Panc1 (cell line): ENCODE measurements around the gene GNAI2. TPM values are rescaled to one million over a fixed set of nuclear protein-coding genes. Genes with fewer than 3 reads are reported as not detected.

Experiments
- ATAC-seq: fragments of 200-7000 bp; cut with Tn5 transposase; 2 replicates; pipeline ENCODE4 v1.9.1; 2020; ENCODE audit warnings: mild to moderate bottlenecking, moderate library complexity
- BruUV-seq: library from RNA; stranded (reverse); fragments of 400-500 nt; replicated peaks from 2 replicates; lab custom pipeline; 2021; lab: Mats Ljungman, UMichigan
- CTCF ChIA-PET: fragments of 300-600 bp; sonication (Branson Sonifier 250); formaldehyde crosslinking; loops from one replicate; lab custom pipeline; 2022; ENCODE audit warnings: antibody characterized with exemption; lab: Charles Lee
- POLR2A ChIA-PET: fragments of 300-600 bp; sonication (Branson Sonifier 250); formaldehyde crosslinking; loops from one replicate; lab custom pipeline; 2022; ENCODE audit warnings: antibody characterized with exemption; lab: Charles Lee
- DNase-seq: peaks from one replicate; pipeline ENCODE4 v3.0.0-alpha.2; 2010; ENCODE audit warnings: low read depth, low spot score
- H3K27ac ChIP-seq: 2 replicates; pipeline ENCODE4 v1.5.1; 2011; ENCODE audit warnings: mild to moderate bottlenecking, low read length, inconsistent platforms
- H3K27me3 ChIP-seq: fragments of 200-500 bp; sonication (Bioruptor generic); 2 replicates; pipeline ENCODE4 v1.6.0; 2014; ENCODE audit warnings: low read length, inconsistent platforms; ENCODE audit not compliant: control insufficient read depth, insufficient read depth
- H3K36me3 ChIP-seq: fragments of 200-500 bp; sonication (Bioruptor generic); 2 replicates; pipeline ENCODE4 v1.5.1; 2014; ENCODE audit warnings: inconsistent platforms, mild to moderate bottlenecking, low read length, moderate library complexity; ENCODE audit not compliant: control insufficient read depth, insufficient read depth
- H3K4me1 ChIP-seq: 2 replicates; pipeline ENCODE4 v1.5.1; 2011; ENCODE audit warnings: inconsistent platforms, mild to moderate bottlenecking, low read length, moderate library complexity; ENCODE audit not compliant: control insufficient read depth, insufficient read depth
- H3K4me3 ChIP-seq, 2 experiments: 2 replicates each; pipeline ENCODE4 v1.5.1; 2011 to 2012; ENCODE audit warnings: low read depth in 2 of 2, low read length in 2 of 2, mild to moderate bottlenecking in 2 of 2, inconsistent platforms in 1 of 2, moderate library complexity in 1 of 2
- H3K9me3 ChIP-seq: fragments of 200-500 bp; sonication (Bioruptor generic); 2 replicates; pipeline ENCODE4 v1.5.1; 2014; ENCODE audit warnings: low read depth, mild to moderate bottlenecking, inconsistent platforms, low read length, moderate library complexity; ENCODE audit not compliant: control insufficient read depth, insufficient read depth
- POLR2AphosphoS5 ChIP-seq: IDR thresholded peaks from 2 replicates; pipeline ENCODE4 v1.6.1; 2012; ENCODE audit warnings: mild to moderate bottlenecking, low read depth, low read length, moderate library complexity
- SIN3A ChIP-seq: IDR thresholded peaks from 2 replicates; pipeline ENCODE4 v1.6.1; 2012; ENCODE audit warnings: low read depth, mild to moderate bottlenecking, low read length, moderate library complexity, borderline replicate concordance; ENCODE audit not compliant: insufficient read depth
- in situ Hi-C: cut with HindIII; loops from 2 replicates; pipeline ENCODE4 v1.10.0; 2016; ENCODE audit warnings: low sequenced_read_pairs, low pct_unique_long_range_greater_than_20kb
- intact Hi-C: fragments of 100-400 bp; cut with micrococcal nuclease; formaldehyde crosslinking; loops from one replicate; pipeline ENCODE4 v1.10.0; 2022; ENCODE audit not compliant: unreplicated experiment
- total RNA-seq: library from RNA; stranded (reverse); gene quantifications from one replicate; pipeline ENCODE4 v1.2.1, GENCODE V29; 2021; ENCODE audit not compliant: unreplicated experiment
- TF ChIP-seq, protein P1 (sequence below), 2 experiments: IDR thresholded peaks; 2 replicates each; pipeline ENCODE4 v1.6.1; 2011 to 2012; ENCODE audit warnings: low read depth in 2 of 2, control low read depth in 1 of 2, low read length in 1 of 2, mild to moderate bottlenecking in 1 of 2, moderate library complexity in 1 of 2; ENCODE audit not compliant: insufficient read depth in 1 of 2

GNAI2 gene
- total RNA-seq, 1 experiment from 2014 or later, result 170 TPM

DNA sequence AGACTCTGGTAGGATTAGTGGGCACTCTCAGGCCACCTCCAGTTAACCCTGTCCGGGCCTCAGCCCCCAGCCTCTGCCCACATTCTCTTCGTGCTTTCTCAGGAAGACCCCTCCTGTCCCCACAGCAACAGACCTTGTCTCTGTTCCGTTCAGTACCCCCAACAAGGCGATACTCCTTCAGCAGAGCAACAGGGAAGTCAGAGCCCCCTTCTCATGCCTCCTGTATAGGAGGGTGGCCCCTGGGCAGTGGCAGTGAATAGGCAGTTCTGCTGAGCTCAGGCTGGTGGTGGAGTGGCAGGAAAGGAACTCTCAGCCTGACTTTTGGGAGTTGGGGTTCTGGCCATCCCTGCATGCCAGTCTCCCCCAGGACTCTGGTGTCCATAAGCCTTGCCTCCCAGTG, 33.5 kb downstream of the GNAI2 start:
- ATAC-seq (no peak), DNase-seq (no peak)
- Histone ChIP-seq H3K36me3 (no peaks in the 10 kb centered on the region), H3K4me1 (peaks cover 8% of the 10 kb centered on the region), H3K27ac (no peak overlapping the region), H3K27me3 (no peaks in the 10 kb centered on the region), H3K9me3 (no peaks in the 10 kb centered on the region), H3K4me3 (no peak overlapping the region)
- in situ Hi-C loops (no loop called here), intact Hi-C loops (loop anchor here (10.0 kb wide), 1 partner anchor 75 kb away; the partner anchor contains the start of gene GNAT1)
- CTCF ChIA-PET, result no interaction called here
- no peak for TF ChIP-seq SIN3A
- TF ChIP-seq, protein P1, sequence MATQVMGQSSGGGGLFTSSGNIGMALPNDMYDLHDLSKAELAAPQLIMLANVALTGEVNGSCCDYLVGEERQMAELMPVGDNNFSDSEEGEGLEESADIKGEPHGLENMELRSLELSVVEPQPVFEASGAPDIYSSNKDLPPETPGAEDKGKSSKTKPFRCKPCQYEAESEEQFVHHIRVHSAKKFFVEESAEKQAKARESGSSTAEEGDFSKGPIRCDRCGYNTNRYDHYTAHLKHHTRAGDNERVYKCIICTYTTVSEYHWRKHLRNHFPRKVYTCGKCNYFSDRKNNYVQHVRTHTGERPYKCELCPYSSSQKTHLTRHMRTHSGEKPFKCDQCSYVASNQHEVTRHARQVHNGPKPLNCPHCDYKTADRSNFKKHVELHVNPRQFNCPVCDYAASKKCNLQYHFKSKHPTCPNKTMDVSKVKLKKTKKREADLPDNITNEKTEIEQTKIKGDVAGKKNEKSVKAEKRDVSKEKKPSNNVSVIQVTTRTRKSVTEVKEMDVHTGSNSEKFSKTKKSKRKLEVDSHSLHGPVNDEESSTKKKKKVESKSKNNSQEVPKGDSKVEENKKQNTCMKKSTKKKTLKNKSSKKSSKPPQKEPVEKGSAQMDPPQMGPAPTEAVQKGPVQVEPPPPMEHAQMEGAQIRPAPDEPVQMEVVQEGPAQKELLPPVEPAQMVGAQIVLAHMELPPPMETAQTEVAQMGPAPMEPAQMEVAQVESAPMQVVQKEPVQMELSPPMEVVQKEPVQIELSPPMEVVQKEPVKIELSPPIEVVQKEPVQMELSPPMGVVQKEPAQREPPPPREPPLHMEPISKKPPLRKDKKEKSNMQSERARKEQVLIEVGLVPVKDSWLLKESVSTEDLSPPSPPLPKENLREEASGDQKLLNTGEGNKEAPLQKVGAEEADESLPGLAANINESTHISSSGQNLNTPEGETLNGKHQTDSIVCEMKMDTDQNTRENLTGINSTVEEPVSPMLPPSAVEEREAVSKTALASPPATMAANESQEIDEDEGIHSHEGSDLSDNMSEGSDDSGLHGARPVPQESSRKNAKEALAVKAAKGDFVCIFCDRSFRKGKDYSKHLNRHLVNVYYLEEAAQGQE (IDR thresholded peaks at IDR 0.05; ENCODE audit: insufficient read depth in 1 of 2, low read depth in 2 of 2, low read length in 1 of 2), result no peak
- no peak for TF ChIP-seq POLR2AphosphoS5
- POLR2A ChIA-PET, result no interaction called here
- no TSS peak for BruUV-seq

DNA sequence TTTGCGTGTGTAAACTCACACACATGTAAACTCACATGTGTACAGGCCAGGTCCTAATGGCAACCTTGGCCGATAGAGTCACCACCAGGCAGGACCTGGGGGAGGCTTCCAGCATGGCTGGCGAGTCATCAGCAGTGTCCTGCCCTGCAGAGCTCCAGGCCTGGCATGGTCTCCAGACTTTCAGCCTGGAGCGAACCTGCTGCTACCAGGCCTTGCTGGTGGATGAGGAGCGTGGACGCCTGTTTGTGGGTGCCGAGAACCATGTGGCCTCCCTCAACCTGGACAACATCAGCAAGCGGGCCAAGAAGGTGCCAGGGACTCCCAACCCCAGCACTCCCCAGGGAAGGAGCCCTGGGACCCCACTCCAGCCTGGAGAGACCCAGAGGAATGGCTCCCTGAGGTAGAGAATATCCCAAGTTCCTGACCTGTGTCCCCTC, 34.0 kb downstream of the GNAI2 start:
- Histone ChIP-seq H3K4me3 (no peak overlapping the region), H3K4me1 (peaks cover 8% of the 10 kb centered on the region), H3K9me3 (no peaks in the 10 kb centered on the region), H3K36me3 (no peaks in the 10 kb centered on the region), H3K27ac (no peak overlapping the region), H3K27me3 (no peaks in the 10 kb centered on the region)
- in situ Hi-C loops (no loop called here), intact Hi-C loops (loop anchor here (10.0 kb wide), 1 partner anchor 75 kb away; the partner anchor contains the start of gene GNAT1)
- POLR2A ChIA-PET, result no interaction called here
- CTCF ChIA-PET, result interaction anchor here (0.6 kb wide), 1 partner anchor 43 kb away, joined by 5 read pairs; no protein-coding TSS in a partner anchor
- TF ChIP-seq, protein P1 (IDR thresholded peaks at IDR 0.05; ENCODE audit: insufficient read depth in 1 of 2, low read depth in 2 of 2, low read length in 1 of 2), result no peak
- no peak for TF ChIP-seq POLR2AphosphoS5
- ATAC-seq (no peak), DNase-seq (no peak)
- no TSS peak for BruUV-seq
